ENCODE results near the gene RUNX2.

DNA sequence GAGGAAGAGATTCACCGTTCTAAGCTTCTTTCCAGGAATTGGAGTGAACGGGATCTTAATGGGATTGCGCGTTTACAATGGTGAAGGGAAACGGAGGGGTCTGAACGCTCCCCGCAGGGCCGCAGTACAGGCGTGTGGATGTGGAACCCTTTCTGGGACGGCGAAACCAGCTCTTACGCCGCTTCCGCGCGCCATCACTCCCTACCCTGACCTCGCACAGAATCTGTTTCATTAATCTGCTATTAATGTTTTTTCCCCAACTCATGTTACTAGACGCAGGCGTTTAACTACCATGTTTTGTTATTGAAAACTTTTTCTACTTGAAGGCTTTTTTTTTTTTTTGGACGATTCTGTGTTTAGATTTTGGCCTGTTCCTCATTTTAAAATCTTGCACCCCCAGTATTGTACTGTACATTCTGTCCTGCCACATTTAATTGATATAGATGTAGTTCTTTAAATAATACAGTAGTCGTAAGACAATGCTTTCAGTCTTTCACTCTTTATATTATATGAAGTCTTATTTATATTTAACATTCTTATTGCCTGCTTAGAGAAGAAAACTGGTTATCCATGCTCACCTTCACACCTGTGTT is 50.3 kb downstream of the RUNX2 start:
- no peak for TF ChIP-seq GATA2 (CRISPR knock-in tag; IDR thresholded peaks at IDR 0.05)
- no peak for TF ChIP-seq BRF1 (IDR thresholded peaks at IDR 0.05; ENCODE audit: borderline replicate concordance, extremely low read depth, insufficient read length)
- TF ChIP-seq SIN3A (IDR thresholded peaks at IDR 0.05; ENCODE audit: borderline replicate concordance in 2 of 2, control insufficient read depth in 1 of 2, low read depth in 2 of 2, low read length in 2 of 2): peak in 1 of 2 experiments; percentile 57; a peak in 1 of 4 replicates
- TF ChIP-seq, protein P1, sequence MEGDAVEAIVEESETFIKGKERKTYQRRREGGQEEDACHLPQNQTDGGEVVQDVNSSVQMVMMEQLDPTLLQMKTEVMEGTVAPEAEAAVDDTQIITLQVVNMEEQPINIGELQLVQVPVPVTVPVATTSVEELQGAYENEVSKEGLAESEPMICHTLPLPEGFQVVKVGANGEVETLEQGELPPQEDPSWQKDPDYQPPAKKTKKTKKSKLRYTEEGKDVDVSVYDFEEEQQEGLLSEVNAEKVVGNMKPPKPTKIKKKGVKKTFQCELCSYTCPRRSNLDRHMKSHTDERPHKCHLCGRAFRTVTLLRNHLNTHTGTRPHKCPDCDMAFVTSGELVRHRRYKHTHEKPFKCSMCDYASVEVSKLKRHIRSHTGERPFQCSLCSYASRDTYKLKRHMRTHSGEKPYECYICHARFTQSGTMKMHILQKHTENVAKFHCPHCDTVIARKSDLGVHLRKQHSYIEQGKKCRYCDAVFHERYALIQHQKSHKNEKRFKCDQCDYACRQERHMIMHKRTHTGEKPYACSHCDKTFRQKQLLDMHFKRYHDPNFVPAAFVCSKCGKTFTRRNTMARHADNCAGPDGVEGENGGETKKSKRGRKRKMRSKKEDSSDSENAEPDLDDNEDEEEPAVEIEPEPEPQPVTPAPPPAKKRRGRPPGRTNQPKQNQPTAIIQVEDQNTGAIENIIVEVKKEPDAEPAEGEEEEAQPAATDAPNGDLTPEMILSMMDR (IDR thresholded peaks at IDR 0.05 in 2 of 3, conservative IDR thresholded peaks at IDR 0.05 in 1 of 3; ENCODE audit: insufficient read depth in 2 of 3, low read depth in 1 of 3, low read length in 3 of 3): no peak
- TF ChIP-seq, protein P2, sequence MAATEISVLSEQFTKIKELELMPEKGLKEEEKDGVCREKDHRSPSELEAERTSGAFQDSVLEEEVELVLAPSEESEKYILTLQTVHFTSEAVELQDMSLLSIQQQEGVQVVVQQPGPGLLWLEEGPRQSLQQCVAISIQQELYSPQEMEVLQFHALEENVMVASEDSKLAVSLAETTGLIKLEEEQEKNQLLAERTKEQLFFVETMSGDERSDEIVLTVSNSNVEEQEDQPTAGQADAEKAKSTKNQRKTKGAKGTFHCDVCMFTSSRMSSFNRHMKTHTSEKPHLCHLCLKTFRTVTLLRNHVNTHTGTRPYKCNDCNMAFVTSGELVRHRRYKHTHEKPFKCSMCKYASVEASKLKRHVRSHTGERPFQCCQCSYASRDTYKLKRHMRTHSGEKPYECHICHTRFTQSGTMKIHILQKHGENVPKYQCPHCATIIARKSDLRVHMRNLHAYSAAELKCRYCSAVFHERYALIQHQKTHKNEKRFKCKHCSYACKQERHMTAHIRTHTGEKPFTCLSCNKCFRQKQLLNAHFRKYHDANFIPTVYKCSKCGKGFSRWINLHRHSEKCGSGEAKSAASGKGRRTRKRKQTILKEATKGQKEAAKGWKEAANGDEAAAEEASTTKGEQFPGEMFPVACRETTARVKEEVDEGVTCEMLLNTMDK (IDR thresholded peaks at IDR 0.05; ENCODE audit: borderline replicate concordance, insufficient read depth, low read depth, low read length, poor library complexity, severe bottlenecking): no peak
- no peak for TF ChIP-seq POLR2A (conservative IDR thresholded peaks at IDR 0.05)

All from K562 (cell line).